Subcutaneous adipose tissue (tissue), 4 donors: ENCODE data around the gene SPATA33. TPM values are rescaled to one million over a fixed set of nuclear protein-coding genes. Genes with fewer than 3 reads are reported as not detected.

Experiments used
- CTCF ChIP-seq: fragments of 450-650 bp; IDR thresholded peaks from one replicate; pipeline ENCODE4 v1.5.1; 2016; ENCODE audit warnings: low read depth, mild to moderate bottlenecking, control low read depth, antibody characterized with exemption, moderate library complexity
- total RNA-seq, 4 donors: library from RNA; depleted of rRNA; stranded (reverse); fragments of >200 nt; gene quantifications; one replicate each; pipeline ENCODE4 v1.1.0, GENCODE V29; 2016

Gene SPATA33
- total RNA-seq, 4 donors from 2014 or later, result 2.5 to 7.0 (median 5.4) TPM

GRCh38 chr16:89621136-89621697 is 36.4 kb upstream of the SPATA33 start:
- no peak for TF ChIP-seq CTCF

GRCh38 chr16:89621698-89622409 is 35.8 kb upstream of the SPATA33 start:
- no peak for TF ChIP-seq CTCF

GRCh38 chr16:89623511-89624261 is 34.0 kb upstream of the SPATA33 start:
- TF ChIP-seq CTCF, result no peak

- TF ChIP-seq CTCF, result no peak
These were observed 32.6 kb upstream of the SPATA33 start for GRCh38 chr16:89624777-89625761.

- no peak for TF ChIP-seq CTCF
These were observed 27.6 kb upstream of the SPATA33 start for GRCh38 chr16:89629827-89630610.

- no peak for TF ChIP-seq CTCF
These were observed 24.5 kb upstream of the SPATA33 start for GRCh38 chr16:89633064-89633631.
